GM12865 (cell line): ENCODE results near the gene C4orf54.

ENCODE experiments used
- DNase-seq: peaks from one replicate; pipeline ENCODE4 v3.0.0; 2010; ENCODE audit warnings: low read depth
- H3K4me3 ChIP-seq: 2 replicates; pipeline ENCODE4 v1.5.1; 2011; ENCODE audit warnings: mild to moderate bottlenecking, low read depth, low read length, control low read depth
- CTCF ChIP-seq: IDR thresholded peaks from 2 replicates; pipeline ENCODE4 v1.5.1; 2011; ENCODE audit warnings: low read length, control low read depth, low read depth, inconsistent platforms; ENCODE audit not compliant: insufficient read depth; ENCODE audit errors: missing control alignments

The C4orf54 gene

GRCh38 chr4:99685234-99685633 lies 27.6 kb upstream of the C4orf54 start:
- TF ChIP-seq CTCF = no peak
- no peak overlapping the region for H3K4me3 ChIP-seq
- no peak for DNase-seq

- DNase-seq = no peak
- H3K4me3 ChIP-seq = no peak overlapping the region
- no peak for TF ChIP-seq CTCF
Observed at GRCh38 chr4:99683895-99684294, 26.3 kb upstream of the C4orf54 start.

GRCh38 chr4:99679976-99680375 lies 22.3 kb upstream of the C4orf54 start:
- no peak overlapping the region for H3K4me3 ChIP-seq
- no peak for DNase-seq
- TF ChIP-seq CTCF = no peak

- no peak for DNase-seq
- no peak overlapping the region for H3K4me3 ChIP-seq
- TF ChIP-seq CTCF = no peak
Observed at GRCh38 chr4:99679204-99679603, 21.6 kb upstream of the C4orf54 start.

GRCh38 chr4:99677161-99677560 lies 19.5 kb upstream of the C4orf54 start:
- DNase-seq = no peak
- no peak overlapping the region for H3K4me3 ChIP-seq
- TF ChIP-seq CTCF = no peak

GRCh38 chr4:99670409-99671073 lies 12.9 kb upstream of the C4orf54 start:
- TF ChIP-seq CTCF = no peak
- DNase-seq = no peak

GRCh38 chr4:99669084-99669483 lies 11.5 kb upstream of the C4orf54 start:
- no peak for TF ChIP-seq CTCF
- no peak overlapping the region for H3K4me3 ChIP-seq
- no peak for DNase-seq

More at GRCh38 chr4:99670409-99671073, 12.9 kb upstream of the C4orf54 start:
- no peak overlapping the region for H3K4me3 ChIP-seq
